ENCODE measurements around the gene NFKBIL1. TPM values are rescaled to one million over a fixed set of nuclear protein-coding genes. Genes with fewer than 3 reads are reported as not detected.
"Not testable (repeated sequence)": the region's sequence is repeated elsewhere in the genome, so short reads cannot be mapped to it uniquely, and the experiment has no call there.

Gene NFKBIL1
- total and polyA plus RNA-seq, 4 donors = 3.3 to 9.6 (median 7.4) TPM

DNA sequence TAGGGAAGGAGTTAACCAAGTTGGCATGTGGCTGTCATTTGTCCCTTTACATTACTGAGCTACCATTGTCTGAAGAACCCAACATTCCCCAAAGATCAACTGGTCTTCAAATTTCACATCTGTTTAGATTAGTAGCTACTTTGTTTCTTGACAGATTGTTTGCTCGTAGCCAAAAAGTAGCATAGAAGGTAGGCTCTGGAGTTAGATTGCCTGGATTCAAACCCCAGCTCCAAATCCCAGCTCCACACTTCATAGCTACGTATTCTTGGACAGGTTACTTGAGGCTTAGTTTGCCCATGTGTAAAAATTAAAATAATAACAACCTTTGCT is 1.1 kb downstream of the NFKBIL1 start (continued):
- no peak for TF ChIP-seq HNF4G (IDR thresholded peaks at IDR 0.05)
- no peak for TF ChIP-seq FOXA1 (IDR thresholded peaks at IDR 0.05)
- no peak for TF ChIP-seq RAD21 (IDR thresholded peaks at IDR 0.05)
- no peak for TF ChIP-seq TAF1 (conservative IDR thresholded peaks at IDR 0.05)
- no peak for TF ChIP-seq JUND (IDR thresholded peaks at IDR 0.05)

DNA sequence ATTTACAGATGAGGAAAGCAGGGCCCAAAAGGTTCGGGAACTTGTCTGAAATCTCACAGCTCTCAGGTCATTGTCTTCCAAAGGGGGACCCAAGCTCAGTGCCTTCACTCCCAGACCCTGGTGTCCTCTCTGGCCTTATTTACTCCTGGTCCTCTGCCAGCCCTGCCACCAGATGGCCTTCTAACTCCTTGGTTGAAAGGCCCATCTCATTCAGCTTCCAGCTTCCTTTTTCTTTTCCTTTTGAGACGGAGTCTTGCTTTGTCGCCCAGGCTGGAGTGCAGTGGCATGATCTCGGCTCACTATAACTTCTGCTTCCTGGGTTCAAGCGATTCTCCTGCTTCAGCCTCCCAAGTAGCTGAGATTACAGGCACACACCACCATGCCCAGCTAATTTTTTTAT is 4.0 kb downstream of the NFKBIL1 start:
- H3K4me3 ChIP-seq (ENCODE audit: low read depth in 1 of 3, low read length in 3 of 3); H3K9me3 ChIP-seq (ENCODE audit: control insufficient read depth in 4 of 4, low read length in 3 of 4); H3K27ac ChIP-seq (ENCODE audit: low read depth in 1 of 2, low read length in 2 of 2); DNase-seq (ENCODE audit: low spot score); H3K9ac ChIP-seq (ENCODE audit: low read depth in 1 of 2, low read length in 2 of 2); H3K27me3 ChIP-seq (ENCODE audit: control insufficient read depth in 4 of 4, insufficient read depth in 4 of 4, low read length in 3 of 4): not testable (repeated sequence)
- H3K4me1 ChIP-seq (ENCODE audit: control insufficient read depth in 4 of 4, insufficient read depth in 4 of 4, low read length in 3 of 4) = peaks cover 5 to 17% (median 13%) of the 10 kb centered on the region in 4 donors
- 59% methylated on average over 5 of the region's 5 CpGs for whole genome bisulfite sequencing
- H3K36me3 ChIP-seq (ENCODE audit: control insufficient read depth in 4 of 4, insufficient read depth in 3 of 4, low read depth in 1 of 4, low read length in 3 of 4) = peaks cover 0 to 17% (median 14%) of the 10 kb centered on the region in 4 donors
- TF ChIP-seq, protein P1, sequence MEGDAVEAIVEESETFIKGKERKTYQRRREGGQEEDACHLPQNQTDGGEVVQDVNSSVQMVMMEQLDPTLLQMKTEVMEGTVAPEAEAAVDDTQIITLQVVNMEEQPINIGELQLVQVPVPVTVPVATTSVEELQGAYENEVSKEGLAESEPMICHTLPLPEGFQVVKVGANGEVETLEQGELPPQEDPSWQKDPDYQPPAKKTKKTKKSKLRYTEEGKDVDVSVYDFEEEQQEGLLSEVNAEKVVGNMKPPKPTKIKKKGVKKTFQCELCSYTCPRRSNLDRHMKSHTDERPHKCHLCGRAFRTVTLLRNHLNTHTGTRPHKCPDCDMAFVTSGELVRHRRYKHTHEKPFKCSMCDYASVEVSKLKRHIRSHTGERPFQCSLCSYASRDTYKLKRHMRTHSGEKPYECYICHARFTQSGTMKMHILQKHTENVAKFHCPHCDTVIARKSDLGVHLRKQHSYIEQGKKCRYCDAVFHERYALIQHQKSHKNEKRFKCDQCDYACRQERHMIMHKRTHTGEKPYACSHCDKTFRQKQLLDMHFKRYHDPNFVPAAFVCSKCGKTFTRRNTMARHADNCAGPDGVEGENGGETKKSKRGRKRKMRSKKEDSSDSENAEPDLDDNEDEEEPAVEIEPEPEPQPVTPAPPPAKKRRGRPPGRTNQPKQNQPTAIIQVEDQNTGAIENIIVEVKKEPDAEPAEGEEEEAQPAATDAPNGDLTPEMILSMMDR (IDR thresholded peaks at IDR 0.05; ENCODE audit: low read depth, low read length, missing input control) = peak; percentile 40
- TF ChIP-seq RAD21 (IDR thresholded peaks at IDR 0.05) = peak; percentile 75 to 81

DNA sequence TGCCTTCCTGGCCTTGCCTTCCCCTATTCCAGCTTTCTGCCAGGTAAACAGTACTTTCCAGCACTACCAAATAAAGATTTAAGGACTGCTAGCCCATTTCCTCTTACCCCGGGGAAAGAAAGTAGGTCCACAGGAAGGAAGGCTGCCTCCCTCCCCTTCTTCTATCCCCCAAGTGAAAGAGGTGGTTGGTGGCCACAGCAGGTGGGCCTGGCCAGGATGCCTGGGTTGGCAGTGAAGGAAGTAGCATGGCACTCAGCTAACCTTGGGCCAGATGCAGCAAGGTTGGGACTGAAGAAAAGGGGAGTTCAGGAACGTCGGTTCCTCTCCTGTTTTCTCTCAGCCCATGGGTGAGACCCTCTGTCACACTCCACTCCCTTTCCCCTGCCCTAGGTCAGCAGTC is 8.9 kb downstream of the NFKBIL1 start:
- TF ChIP-seq, protein P2, sequence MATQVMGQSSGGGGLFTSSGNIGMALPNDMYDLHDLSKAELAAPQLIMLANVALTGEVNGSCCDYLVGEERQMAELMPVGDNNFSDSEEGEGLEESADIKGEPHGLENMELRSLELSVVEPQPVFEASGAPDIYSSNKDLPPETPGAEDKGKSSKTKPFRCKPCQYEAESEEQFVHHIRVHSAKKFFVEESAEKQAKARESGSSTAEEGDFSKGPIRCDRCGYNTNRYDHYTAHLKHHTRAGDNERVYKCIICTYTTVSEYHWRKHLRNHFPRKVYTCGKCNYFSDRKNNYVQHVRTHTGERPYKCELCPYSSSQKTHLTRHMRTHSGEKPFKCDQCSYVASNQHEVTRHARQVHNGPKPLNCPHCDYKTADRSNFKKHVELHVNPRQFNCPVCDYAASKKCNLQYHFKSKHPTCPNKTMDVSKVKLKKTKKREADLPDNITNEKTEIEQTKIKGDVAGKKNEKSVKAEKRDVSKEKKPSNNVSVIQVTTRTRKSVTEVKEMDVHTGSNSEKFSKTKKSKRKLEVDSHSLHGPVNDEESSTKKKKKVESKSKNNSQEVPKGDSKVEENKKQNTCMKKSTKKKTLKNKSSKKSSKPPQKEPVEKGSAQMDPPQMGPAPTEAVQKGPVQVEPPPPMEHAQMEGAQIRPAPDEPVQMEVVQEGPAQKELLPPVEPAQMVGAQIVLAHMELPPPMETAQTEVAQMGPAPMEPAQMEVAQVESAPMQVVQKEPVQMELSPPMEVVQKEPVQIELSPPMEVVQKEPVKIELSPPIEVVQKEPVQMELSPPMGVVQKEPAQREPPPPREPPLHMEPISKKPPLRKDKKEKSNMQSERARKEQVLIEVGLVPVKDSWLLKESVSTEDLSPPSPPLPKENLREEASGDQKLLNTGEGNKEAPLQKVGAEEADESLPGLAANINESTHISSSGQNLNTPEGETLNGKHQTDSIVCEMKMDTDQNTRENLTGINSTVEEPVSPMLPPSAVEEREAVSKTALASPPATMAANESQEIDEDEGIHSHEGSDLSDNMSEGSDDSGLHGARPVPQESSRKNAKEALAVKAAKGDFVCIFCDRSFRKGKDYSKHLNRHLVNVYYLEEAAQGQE (IDR thresholded peaks at IDR 0.05) = no peak
- no peak for TF ChIP-seq GABPA (IDR thresholded peaks at IDR 0.05 in 1 of 2, conservative IDR thresholded peaks at IDR 0.05 in 1 of 2)
- TF ChIP-seq, protein P3, sequence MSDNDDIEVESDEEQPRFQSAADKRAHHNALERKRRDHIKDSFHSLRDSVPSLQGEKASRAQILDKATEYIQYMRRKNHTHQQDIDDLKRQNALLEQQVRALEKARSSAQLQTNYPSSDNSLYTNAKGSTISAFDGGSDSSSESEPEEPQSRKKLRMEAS (IDR thresholded peaks at IDR 0.05) = no peak
- H3K9me3 ChIP-seq (ENCODE audit: control insufficient read depth in 4 of 4, low read length in 3 of 4) = no peaks in the 10 kb centered on the region
- H3K9ac ChIP-seq (ENCODE audit: low read depth in 1 of 2, low read length in 2 of 2) = no peak overlapping the region
- peaks cover 0 to 22% (median 7%) of the 10 kb centered on the region in 4 donors for H3K4me1 ChIP-seq (ENCODE audit: control insufficient read depth in 4 of 4, insufficient read depth in 4 of 4, low read length in 3 of 4)
- no peak overlapping the region for H3K27ac ChIP-seq (ENCODE audit: low read depth in 1 of 2, low read length in 2 of 2)
- no peaks in the 10 kb centered on the region for H3K27me3 ChIP-seq (ENCODE audit: control insufficient read depth in 4 of 4, insufficient read depth in 4 of 4, low read length in 3 of 4)
- no peak for DNase-seq (ENCODE audit: low spot score)
- 75% methylated on average over 3 of the region's 3 CpGs for WGBS
- peaks cover 6 to 14% (median 11%) of the 10 kb centered on the region in 4 donors for H3K36me3 ChIP-seq (ENCODE audit: control insufficient read depth in 4 of 4, insufficient read depth in 3 of 4, low read depth in 1 of 4, low read length in 3 of 4)
- H3K4me3 ChIP-seq (ENCODE audit: low read depth in 1 of 3, low read length in 3 of 3) = no peak overlapping the region

Measured in liver (tissue), 9 donors.